Kidney (tissue), 14 donors: ENCODE measurements around the gene IL20. TPM values are rescaled to one million over a fixed set of nuclear protein-coding genes. Genes with fewer than 3 reads are reported as not detected.

Experiments
- DNase-seq, 5 donors: peaks; one replicate each; pipeline ENCODE4 v3.0.0-alpha.2; 2013 to 2020
- FAIRE-seq: peaks from 2 replicates; lab custom pipeline; 2012; peaks lifted over from hg19 to GRCh38; lab: Jason Lieb, UNC
- H3K27ac ChIP-seq, 2 donors: one replicate each; pipeline ENCODE4 v1.7.0; 2013; ENCODE audit warnings: low read depth in 2 of 2, low read length in 2 of 2, inconsistent platforms in 1 of 2
- H3K27me3 ChIP-seq: one replicate; pipeline ENCODE4 v1.7.1; 2013; ENCODE audit warnings: low read length, inconsistent platforms; ENCODE audit not compliant: control insufficient read depth, insufficient read depth
- H3K36me3 ChIP-seq, 3 donors: one replicate each; pipeline versions ENCODE4 v1.7.0 to v1.7.1; 2013; ENCODE audit warnings: low read length in 3 of 3, control low read depth in 1 of 3, inconsistent platforms in 1 of 3; ENCODE audit not compliant: insufficient read depth in 3 of 3, control insufficient read depth in 2 of 3
- H3K4me1 ChIP-seq, 3 donors: one replicate each; pipeline versions ENCODE4 v1.7.0 to v1.7.1; 2013; ENCODE audit warnings: low read length in 3 of 3, inconsistent platforms in 1 of 3, low read depth in 1 of 3; ENCODE audit not compliant: control insufficient read depth in 2 of 3, insufficient read depth in 2 of 3
- H3K4me3 ChIP-seq, 3 donors: one replicate each; pipeline versions ENCODE4 v1.7.0 to v1.8.1; 2013; ENCODE audit warnings: low read length in 3 of 3, control low read depth in 1 of 3, inconsistent platforms in 1 of 3
- H3K9ac ChIP-seq, 3 donors: one replicate each; pipeline versions ENCODE4 v1.7.0 to v1.7.1; 2013; ENCODE audit warnings: low read length in 3 of 3, control low read depth in 1 of 3, inconsistent platforms in 1 of 3
- H3K9me3 ChIP-seq, 3 donors: one replicate each; pipeline versions ENCODE4 v1.7.0 to v1.7.1; 2013; ENCODE audit warnings: low read length in 3 of 3, control low read depth in 1 of 3, inconsistent platforms in 1 of 3; ENCODE audit not compliant: control insufficient read depth in 2 of 3, insufficient read depth in 1 of 3
- intact Hi-C: fragments of 100-400 bp; cut with DNase I; formaldehyde crosslinking; loops from one replicate; pipeline ENCODE4 v1.11.1; 2022
- polyA plus RNA-seq: library from polyadenylated mRNA; stranded (reverse); fragments of 350-450 nt; fragmentation: Illumina TruSeq; extraction: RNeasy Lipid Tissue Mini Kit (QIAGEN cat#74804); gene quantifications from one replicate; pipeline ENCODE4 v1.2.3, GENCODE V29; 2014; ENCODE audit warnings: low read depth, low replicate concordance; ENCODE audit not compliant: insufficient read depth
- total RNA-seq: library from RNA; stranded (reverse); fragmentation: NEBNext Ultra II Directional; extraction: Animal tissue kit (Norgen Biotek cat#: 25700); gene quantifications from one replicate; pipeline ENCODE4 v1.2.1, GENCODE V29; 2021
- TF ChIP-seq, protein P1 (sequence below): IDR thresholded peaks from 3 replicates; pipeline ENCODE4 v1.5.1; 2012; ENCODE audit warnings: mild to moderate bottlenecking, moderate library complexity, borderline replicate concordance; ENCODE audit not compliant: insufficient read depth; ENCODE audit errors: extremely low read depth
- donor health status: control.
- donor health status: control.
- donor health status: control.
- donor health status: control.
- donor health status: control.
- donor health status: DM: yes; HTN: yes; CAD: no.
- donor health status: Normal renal cell carcinoma (clear cell type).

The IL20 gene
- total and polyA plus RNA-seq, 2 donors from 2014 or later: not detected

GRCh38 chr1:206842854-206843253, 22.6 kb upstream of the IL20 start:
- Histone ChIP-seq H3K9ac (no peak overlapping the region), H3K27ac (no peak overlapping the region), H3K4me1 (no peaks in the 10 kb centered on the region), H3K36me3 (no peaks in the 10 kb centered on the region), H3K27me3 (no peaks in the 10 kb centered on the region), H3K4me3 (no peak overlapping the region), H3K9me3 (no peaks in the 10 kb centered on the region)
- intact Hi-C loops: no loop called here
- FAIRE-seq: no peak
- TF ChIP-seq, protein P1, sequence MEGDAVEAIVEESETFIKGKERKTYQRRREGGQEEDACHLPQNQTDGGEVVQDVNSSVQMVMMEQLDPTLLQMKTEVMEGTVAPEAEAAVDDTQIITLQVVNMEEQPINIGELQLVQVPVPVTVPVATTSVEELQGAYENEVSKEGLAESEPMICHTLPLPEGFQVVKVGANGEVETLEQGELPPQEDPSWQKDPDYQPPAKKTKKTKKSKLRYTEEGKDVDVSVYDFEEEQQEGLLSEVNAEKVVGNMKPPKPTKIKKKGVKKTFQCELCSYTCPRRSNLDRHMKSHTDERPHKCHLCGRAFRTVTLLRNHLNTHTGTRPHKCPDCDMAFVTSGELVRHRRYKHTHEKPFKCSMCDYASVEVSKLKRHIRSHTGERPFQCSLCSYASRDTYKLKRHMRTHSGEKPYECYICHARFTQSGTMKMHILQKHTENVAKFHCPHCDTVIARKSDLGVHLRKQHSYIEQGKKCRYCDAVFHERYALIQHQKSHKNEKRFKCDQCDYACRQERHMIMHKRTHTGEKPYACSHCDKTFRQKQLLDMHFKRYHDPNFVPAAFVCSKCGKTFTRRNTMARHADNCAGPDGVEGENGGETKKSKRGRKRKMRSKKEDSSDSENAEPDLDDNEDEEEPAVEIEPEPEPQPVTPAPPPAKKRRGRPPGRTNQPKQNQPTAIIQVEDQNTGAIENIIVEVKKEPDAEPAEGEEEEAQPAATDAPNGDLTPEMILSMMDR: no peak
- DNase-seq: no peak

GRCh38 chr1:206843626-206844025, 21.8 kb upstream of the IL20 start:
- DNase-seq (no peak), FAIRE-seq (no peak)
- intact Hi-C loops: no loop called here
- TF ChIP-seq, protein P1: no peak
- H3K9me3 ChIP-seq: no peaks in the 10 kb centered on the region
- H3K27ac ChIP-seq: no peak overlapping the region
- H3K4me3 ChIP-seq: no peak overlapping the region
- H3K36me3 ChIP-seq: no peaks in the 10 kb centered on the region
- no peak overlapping the region for H3K9ac ChIP-seq
- H3K4me1 ChIP-seq: no peaks in the 10 kb centered on the region
- H3K27me3 ChIP-seq: no peaks in the 10 kb centered on the region

- no peak overlapping the region for H3K4me3 ChIP-seq
- no peak overlapping the region for H3K9ac ChIP-seq
- DNase-seq (no peak), FAIRE-seq (no peak)
- H3K9me3 ChIP-seq: no peaks in the 10 kb centered on the region
- H3K4me1 ChIP-seq: no peaks in the 10 kb centered on the region
- TF ChIP-seq, protein P1: no peak
- intact Hi-C loops: no loop called here
- no peak overlapping the region for H3K27ac ChIP-seq
- no peaks in the 10 kb centered on the region for H3K27me3 ChIP-seq
- H3K36me3 ChIP-seq: no peaks in the 10 kb centered on the region
Measured at GRCh38 chr1:206846487-206846886, 18.9 kb upstream of the IL20 start.

- DNase-seq: no peak
Measured at GRCh38 chr1:206847337-206847834, 18.0 kb upstream of the IL20 start.

More at GRCh38 chr1:206847337-206847834, 18.0 kb upstream of the IL20 start:
- Histone ChIP-seq H3K27me3 (no peaks in the 10 kb centered on the region), H3K9me3 (no peaks in the 10 kb centered on the region), H3K4me3 (no peak overlapping the region), H3K9ac (no peak overlapping the region), H3K36me3 (no peaks in the 10 kb centered on the region), H3K4me1 (no peaks in the 10 kb centered on the region), H3K27ac (no peak overlapping the region)
- TF ChIP-seq, protein P1: no peak
- FAIRE-seq: no peak
- intact Hi-C loops: no loop called here
